Left renal cortex interstitium (tissue), 4 donors: ENCODE measurements around the gene SOD3. TPM values are rescaled to one million over a fixed set of nuclear protein-coding genes. Genes with fewer than 3 reads are reported as not detected.

Source experiments
- DNase-seq, 4 donors: peaks; one replicate each; pipeline ENCODE4 v3.0.0-alpha.2; 2013; ENCODE audit warnings: low read depth in 4 of 4, low spot score in 2 of 4, missing footprints in 1 of 4
- polyA plus RNA-seq, 4 donors: library from polyadenylated mRNA; unstranded; fragments of 120-200 nt; gene quantifications; one replicate each; pipeline ENCODE4 v1.2.1, GENCODE V29; 2013; ENCODE audit not compliant: insufficient read length in 4 of 4

The SOD3 gene
- polyA plus RNA-seq, 4 donors: 10.8 to 15.9 (median 13.9) TPM

DNA sequence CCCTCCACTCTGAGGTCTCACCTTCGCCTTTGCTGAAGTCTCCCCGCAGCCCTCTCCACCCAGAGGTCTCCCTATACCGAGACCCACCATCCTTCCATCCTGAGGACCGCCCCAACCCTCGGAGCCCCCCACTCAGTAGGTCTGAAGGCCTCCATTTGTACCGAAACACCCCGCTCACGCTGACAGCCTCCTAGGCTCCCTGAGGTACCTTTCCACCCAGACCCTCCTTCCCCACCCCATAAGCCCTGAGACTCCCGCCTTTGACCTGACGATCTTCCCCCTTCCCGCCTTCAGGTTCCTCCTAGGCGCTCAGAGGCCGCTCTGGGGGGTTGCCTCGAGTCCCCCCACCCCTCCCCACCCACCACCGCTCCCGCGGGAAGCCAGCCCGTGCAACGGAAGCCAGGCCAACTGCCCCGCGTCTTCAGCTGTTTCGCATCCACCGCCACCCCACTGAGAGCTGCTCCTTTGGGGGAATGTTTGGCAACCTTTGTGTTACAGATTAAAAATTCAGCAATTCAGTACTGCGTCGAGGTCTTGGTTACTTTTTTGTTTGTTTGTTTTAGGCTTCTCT is 5.0 kb downstream of the SOD3 start:
- no peak for DNase-seq

DNA sequence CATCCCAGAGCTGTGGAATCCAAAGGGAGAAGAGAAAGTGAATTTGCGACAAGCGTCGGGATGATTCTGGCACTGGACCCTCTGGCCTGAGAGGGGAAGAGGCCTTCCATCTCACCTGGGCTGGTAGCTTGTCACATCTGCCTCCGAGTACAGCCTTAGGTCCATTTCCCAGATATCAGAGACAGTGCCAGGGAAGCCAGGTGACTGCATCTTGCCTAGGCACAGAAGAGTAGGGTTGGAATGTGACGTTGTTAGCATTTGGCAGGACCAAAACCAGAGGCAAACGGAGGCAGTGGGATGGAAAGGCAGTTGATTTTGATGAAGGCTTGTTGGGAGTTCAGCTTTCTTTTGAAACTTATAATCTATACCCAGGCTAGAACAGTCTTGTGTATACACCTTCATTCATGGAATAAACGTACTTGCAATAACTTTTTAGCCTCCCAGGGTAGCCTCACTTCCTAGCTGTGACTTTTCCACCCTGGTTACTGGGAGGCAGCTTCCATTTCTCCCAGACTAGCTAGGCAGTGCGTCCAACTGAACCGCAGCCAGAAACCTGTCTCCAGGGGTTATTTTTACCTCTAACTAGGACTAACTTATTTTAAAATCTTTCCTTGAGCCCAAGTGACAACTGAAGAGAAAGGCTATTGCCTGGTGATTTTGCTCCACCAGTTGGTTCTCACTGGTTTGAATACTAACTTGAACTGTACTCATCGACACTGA is 5.9 kb downstream of the SOD3 start:
- DNase-seq: no peak

DNA sequence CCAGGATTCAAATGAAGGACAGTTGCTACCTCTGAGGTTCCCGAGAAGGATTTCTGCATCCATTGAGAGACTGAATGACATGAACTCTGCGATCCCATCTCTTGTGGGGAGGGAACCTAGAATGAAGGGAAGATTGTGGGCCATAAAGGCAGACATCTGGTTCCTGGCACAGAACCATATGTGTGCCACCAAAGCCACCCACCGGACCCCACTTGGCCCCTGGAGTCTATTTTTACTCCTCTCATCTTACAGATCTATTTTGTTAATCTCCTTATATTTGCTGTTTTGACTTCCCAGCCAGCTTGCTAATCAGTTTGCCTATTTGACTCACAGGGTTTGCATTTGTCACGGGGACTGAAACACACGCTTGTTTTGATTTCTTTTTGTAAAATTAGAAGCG is 7.3 kb downstream of the SOD3 start:
- no peak for DNase-seq

DNA sequence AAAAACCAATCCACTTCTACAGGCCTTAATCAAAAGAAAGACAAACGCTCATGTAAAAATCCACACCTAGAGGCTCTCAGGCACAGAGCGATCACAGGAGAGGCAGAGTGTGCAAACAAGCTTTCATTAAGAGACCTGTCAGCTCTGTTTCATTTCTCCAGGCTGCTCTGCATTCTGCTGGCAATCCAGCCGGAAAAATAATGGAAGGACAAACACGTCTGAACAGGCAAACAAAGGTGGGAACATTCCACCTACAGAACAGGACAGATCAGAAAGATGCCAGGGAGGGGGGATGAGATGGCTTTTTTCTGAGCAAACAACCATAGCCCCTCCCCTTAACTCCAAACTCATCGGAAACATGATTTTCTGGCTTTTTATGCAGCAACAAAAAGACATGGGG is 9.7 kb downstream of the SOD3 start:
- no peak for DNase-seq

DNA sequence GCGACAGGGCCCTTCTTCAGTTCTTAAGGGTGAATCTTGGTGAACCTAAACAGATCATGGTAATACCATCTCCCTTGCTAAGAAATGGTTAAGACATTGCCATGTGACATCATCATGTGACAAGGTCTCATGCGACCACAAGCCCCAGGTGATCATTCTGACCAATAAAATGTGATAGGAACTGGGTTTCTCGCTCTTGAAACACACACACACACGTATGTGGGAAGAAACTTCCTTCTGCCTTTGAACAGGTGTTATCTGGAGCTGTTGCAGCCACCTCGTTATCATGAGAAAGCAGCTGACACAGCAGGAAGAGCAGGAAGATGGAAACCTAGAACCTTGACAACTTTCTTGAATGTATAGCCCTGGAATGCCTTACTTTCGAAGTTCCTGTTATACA is 10.2 kb downstream of the SOD3 start:
- DNase-seq: no peak

DNA sequence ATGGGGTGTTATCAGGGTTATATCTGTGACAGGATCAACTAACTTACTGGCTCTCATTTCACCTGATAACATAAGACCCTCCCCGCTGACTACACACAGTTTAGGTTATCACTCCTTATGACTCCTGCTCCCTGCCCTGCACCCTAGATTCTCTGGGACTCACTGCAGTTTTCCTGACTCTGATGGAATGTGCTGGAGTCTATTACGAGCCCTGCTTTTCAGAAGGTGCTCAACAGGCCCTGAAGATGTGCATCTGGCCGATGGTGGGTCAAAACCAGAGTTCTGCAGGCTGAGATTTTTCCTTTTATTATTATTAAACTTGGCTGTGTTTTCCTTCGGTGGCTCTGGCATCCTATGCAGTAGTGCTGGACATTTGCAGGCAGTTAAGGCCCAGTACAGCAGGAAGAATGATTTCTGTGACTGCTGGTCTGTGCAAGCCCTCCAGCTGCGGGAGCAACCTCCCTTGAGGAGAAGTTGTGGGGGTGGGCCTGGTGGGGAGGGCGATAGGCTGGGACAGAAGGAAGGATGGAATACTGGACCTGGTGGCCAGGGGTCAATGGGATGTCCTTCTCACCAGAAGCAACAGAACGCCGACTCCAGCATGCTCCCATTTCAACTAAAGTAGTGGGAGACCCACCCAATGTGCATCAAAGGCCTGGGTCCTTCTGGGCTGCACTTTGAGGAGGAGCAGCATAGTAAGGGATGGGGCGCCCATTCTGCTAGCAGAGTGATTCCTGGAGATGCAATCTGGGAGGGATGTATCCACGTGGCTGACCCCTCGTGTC is 11.0 kb downstream of the SOD3 start:
- no peak for DNase-seq

DNA sequence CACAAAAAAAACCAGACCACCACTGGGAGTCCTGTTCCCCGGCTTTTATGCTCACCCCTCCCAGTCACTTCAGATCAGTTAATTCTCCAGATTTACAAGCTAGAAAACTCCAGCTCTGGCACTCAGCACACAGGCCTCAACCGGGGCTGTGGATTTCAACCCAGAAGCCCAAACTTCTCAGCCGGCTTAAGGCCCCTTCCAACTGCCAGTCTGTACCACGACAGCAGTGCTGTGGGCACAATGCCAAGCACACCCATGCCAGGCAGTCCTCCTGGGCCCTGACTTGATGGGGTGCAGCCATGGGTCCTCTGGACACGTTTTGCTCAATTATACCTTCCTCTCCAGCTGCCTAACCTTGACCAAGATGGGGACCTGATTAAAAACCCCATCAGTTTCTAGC is 12.2 kb downstream of the SOD3 start:
- DNase-seq: no peak

DNA sequence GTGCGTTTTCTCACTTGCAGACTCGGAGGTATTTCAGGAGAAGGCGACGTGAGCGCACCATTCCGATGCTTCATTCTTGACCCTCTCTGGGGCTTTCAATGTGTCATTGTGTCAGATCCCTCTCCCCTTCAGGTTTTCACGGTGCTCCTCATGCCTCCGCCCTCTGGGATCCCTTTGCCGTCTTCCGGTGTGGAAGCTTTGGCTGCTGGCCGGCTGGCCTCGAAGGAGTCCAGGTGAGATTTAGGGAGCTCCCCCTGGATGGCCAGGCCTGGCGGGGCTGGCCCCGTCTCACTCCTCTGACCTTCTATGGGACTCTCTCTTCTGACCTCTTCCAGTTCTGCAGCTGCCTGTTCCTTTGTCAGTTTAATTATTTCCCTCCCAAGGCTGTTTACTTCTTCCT is 12.9 kb downstream of the SOD3 start:
- no peak for DNase-seq

DNA sequence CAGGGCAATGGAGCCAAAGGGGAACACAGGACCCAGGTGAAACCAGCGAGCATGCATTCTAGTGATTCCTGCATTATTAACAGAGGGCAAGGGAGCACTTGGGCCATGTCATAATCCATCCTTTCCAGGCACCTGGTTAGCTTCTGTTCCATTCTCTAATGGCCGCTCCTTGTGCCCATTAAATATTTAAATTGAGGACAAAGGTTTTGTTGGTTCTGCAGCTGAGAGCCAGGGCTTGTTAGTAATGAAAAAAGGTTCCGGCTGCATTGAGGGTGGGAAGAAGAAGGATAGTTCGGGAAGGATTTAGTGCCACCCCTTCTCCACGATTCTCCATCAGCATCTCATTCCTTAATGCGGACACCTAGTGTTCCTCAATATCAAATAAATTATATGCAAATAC is 13.6 kb downstream of the SOD3 start:
- DNase-seq: no peak

DNA sequence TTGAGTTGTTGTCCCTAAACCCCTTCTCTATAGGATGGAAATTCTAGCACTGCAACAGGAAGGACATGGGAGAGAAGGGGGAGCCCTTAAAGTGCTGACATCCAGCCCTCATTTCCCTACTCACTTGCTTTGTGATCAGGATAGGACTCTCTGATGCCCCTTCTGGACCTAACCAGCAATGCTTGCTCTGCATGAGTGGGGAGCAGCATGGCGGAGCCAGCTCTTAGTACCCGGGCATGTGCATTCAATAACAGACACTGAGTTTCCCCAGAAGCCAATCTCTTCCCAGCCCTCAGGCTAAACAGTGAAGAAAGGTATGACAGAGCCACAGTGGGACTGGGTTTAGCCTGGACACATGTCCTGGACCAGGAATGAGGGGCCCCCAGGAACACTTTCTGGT is 14.0 kb downstream of the SOD3 start:
- no peak for DNase-seq

DNA sequence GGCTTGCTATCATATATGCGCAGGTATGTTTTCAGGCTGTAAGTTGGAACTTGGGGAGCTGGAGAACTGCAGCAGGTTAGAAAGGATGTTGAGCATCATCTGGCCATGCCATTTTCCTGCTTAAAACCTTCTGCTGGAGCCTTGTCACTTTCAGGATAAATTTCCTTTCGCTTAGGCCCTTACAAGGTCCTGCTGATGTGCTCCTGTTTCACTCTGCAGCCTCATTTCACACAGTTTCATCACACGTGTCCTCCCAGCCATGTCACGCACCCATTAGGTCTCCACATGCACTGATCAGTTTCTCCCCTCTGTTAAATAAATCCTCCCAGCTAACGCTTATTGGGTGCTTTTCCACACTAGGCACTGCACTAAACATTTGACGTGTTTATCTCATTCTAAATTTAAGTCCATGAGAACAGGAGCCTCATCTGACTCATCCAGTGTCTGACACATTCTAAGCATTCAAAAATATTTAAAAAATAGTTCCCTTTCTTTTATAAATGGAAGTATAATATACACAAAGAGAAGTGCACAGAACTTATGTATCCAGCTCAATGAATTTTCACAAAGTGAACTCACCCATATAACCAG is 14.5 kb downstream of the SOD3 start:
- DNase-seq: no peak

DNA sequence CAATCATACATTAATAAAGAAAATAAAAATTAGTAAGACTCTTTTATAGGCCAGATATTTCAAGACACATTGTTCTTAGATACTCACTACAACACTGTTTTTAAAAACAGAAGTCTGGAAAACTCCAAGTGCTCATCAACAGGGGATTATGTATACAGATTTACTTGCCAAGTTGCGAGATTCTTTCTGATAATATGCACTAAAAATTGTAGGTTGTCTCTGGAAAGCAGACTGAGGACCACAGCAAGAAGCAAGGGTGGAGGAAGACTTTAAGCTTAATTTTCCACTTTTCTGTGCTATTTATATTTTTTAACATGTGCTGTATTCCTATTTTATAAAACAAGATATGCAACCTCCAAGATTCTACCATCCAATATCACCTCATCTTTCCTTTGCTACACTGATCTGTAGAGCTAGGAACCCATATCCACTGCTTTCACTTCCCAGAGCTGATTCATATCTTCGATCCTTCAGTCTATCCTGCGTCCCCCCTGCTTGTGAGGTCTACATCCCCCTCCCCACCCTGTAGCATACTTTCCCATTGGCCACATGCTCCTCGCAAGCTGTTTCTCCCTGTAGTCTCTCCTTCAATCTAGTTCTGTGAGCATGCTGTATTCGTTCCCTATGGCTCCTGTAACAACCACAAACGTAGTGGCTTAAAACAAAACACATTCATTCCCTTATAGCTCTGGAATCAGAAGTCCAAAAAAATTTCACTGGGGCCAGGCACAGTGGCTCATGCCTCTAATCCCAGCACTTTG is 15.7 kb downstream of the SOD3 start:
- no peak for DNase-seq

DNA sequence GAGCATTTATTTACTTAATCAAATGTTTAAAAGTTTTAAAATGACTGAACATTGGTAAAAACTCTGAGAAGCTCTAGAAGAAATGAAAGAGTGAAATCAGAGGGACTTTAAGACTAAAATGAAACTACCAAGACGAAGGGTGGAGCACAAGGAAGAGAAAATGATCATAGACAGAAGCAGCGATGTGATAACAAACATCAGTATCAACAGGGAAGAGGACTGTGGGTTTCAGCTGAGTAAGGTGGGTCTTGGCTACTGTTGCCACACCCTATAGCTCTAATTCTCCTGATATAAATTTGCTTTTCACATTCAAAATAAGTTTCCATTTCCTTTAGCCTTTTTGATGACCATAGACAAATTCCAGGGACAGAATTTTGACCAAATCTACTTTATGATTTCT is 18.4 kb downstream of the SOD3 start:
- DNase-seq: no peak

DNA sequence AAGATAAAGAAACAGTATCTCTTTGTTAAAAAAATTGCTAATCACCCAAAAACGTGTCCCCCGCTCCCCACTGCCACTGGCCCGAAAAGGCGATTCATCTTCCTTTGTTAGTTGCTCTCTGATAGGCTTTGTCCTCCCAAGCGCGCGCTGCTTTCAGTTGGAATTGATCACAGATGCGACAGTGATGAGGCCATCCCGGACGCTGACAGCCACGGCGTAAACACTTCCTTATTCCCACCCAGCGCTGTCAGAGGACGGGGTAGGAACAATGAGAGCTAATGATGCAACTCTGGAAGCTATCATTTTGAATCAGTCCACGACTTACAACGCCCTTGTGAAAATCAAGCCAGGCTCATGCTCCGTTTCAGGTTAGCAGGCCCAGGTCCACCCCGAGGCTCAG is 21.4 kb downstream of the SOD3 start:
- DNase-seq: no peak

DNA sequence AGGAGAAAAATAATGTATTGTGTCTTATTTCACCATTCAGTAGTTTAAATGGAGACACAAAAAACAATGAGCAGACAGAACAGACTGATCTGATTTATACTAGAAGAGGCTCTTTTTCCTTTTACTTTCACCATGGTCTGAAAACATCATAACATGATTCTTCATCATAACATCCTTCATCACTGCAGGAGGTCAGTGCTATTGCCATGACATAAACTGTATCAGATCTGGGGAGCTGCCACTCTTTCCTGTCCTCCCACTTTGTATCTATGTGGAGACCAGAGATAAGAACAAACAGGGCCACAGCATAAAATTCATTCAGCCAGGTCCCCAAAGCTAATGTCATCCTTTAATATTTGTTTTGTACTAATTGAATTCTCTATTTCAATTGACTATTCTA is 25.2 kb downstream of the SOD3 start:
- no peak for DNase-seq

DNA sequence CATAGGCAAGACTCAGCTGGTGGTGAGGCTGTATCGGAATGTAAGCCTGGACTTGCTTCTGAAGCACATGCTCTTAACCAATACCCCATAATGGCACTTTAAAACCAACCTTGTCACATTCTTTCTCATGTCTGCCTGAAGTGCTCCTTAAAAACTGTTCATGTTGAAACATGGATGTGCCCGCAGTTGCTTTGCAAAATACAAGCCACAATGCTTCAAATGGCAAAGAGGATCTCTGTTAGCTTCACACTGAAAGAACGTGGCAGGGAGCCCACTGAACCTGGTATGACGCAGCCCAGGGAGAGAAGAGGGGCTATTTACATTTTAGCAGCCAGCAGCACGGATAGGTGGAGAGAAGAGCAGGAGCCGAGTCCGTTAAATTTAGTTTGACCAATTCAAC is 29.3 kb downstream of the SOD3 start:
- DNase-seq: no peak

DNA sequence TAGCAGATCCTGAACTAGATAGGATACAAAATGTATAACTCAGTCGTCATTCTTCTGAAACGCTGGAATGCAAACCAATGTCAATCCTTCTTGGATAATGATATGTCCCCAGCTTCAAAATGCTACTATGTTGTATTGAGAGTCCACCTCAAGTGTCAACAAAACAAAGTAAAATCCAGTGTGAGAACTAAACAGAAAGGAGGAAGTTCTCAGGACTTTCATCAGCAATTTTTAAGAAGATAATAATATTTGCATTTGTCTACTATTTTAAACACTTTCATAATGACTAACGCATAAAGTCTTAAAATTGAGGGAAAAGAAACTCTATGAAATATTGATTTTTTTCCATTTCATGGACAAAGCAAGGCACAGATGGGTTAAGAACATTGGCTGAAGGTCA is 36.3 kb downstream of the SOD3 start:
- DNase-seq: no peak

DNA sequence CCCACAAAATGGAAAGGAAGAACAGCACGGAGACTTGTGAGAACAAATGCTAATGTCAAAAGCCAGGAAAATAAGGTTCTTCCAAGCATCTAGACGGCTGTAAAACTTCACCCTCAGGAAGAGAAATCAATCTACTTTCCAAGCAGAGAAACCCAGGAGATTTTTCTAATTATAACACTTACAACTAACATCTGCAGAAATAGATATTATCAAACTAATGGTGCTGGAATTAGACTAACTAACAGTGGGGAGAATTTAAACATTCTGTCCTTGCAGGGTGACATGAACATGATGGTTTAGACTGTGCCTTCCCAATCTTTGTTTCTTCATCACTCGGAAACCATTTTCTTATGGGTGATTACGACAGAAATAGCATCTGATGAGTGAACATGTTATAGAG is 40.3 kb downstream of the SOD3 start:
- DNase-seq: no peak

DNA sequence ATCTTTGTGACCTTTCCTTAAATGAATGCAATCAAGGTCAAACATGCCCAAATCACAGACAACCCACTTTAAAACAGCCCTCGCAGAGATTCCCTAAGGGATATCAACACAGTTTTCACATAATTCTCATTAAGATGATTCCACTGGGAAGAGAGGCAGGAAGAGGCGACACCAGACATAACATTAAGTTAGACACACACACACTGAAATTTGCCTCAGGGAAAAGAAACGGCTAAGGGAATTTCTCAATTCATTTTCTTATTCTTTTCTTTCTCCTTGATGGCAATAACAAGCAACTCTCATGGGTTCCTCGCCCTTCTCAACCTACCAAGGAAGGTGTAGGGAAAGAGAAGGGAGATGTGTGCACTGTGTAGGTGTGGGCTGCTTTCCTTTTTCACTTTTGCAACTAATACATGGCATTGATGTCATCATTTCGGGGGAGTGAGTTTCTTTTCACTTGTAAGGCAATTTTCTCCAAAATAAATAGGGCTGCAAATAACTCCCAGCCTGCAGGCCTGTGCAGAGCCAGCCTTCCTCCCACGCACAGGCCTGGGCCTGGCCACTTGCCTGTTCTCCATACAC is 41.4 kb downstream of the SOD3 start:
- no peak for DNase-seq

DNA sequence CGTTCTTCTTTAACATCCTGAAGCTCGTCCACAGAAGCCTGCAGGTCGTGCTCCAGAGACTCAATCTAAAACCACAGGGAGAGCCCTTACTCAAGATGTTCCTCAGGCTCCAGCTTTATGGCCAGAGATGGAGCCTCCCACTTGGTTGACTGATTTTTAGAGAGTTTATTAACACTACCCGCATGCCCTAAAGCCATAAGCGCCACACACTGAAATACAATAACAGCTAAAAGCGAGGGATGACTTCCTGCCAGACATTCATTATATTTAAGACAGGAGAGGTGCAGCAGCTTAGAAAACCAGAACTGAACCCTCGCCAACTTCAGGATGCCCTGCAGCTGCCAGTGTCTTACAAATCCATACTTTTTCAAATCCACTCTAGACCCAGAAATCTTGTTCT is 42.0 kb downstream of the SOD3 start:
- DNase-seq: no peak

DNA sequence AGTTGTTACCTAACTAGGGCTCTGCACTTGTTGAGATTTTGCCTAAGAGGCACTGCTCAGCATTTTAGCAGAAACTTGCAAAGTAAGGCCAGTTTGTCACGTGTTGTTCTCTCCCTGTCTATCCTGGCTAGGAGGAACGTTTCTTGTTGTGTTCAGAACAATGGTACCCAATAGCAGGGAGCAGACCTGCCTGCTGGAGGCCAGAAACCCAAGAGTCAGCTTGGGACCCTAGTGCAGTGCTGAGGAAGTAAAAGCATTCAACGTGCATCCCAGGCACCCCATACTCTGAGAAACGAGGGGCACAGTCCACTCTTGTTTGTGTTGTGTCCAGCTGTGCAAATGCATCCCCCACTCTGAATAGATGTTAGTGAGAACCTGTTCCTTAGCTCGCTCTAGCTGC is 42.4 kb downstream of the SOD3 start:
- DNase-seq: no peak
